ENCODE data around the gene HOXA7. TPM values are rescaled to one million over a fixed set of nuclear protein-coding genes. Genes with fewer than 3 reads are reported as not detected.

HOXA7 gene
- total and polyA plus RNA-seq, 2 donors (not counting 1 experiment from before 2014, with no cell fraction given), result 0.37 TPM; not detected in 1

DNA sequence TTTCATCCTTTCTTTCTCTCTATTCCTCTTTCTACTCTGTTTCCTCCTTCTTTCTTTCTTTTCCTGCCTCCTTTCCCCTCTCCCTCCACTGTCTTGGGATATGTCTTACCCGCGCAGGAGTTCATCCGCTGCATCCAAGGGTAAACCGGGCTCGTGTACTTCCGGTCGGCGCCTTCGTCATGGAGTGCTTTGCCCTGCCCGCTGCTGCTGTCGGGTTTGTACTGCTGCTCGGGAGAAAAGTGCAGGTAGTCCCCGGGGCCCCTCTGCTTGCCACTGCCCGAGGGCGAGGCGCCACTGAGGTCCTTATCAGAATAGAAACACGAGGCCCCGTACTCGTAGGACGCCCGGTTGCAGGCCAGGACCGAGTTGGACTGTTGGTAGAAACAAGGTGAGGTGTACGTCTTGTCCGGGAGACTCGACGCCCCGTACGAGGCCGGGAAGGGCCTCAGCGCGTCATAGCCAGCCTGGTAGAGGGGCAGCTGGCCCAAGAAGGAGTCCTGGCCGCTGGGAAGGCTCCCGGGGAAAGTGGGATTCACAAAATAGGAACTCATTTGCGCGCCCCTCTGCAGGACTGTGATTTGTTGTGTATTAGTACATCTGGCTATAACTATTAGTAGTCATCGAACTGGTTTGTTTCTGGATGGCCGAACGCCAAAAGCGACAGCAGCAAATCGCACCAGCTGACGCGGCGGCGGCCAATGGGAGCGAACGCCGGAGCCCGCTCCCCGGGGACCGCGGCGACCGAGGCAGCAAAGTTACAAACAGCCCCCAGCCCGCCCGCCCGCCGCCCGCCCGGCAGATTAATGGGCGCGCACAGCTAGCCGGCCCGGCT, 9.1 kb downstream of the HOXA7 start, which contains the start of gene HOXA6:
HOXA6 (minus strand) TSS at position 576 of the 832 bp plus-strand sequence; CDS start at position 551, 25 bp downstream.
- H3K9me3 ChIP-seq (ENCODE audit: control extremely low read depth in 1 of 3, control insufficient read depth in 2 of 3, insufficient read depth in 1 of 3, low read length in 2 of 3), result peaks cover 0 to 75% (median 0%) of the 10 kb centered on the region in 3 donors
- no peaks in the 10 kb centered on the region for H3K9me3 Mint-ChIP-seq (ENCODE audit: insufficient read depth)
- H3K27ac Mint-ChIP-seq, result peak within 1 kb of the TSS; percentile 20
- H4K20me1 ChIP-seq (ENCODE audit: control insufficient read depth, insufficient read depth, low read length, poor library complexity, severe bottlenecking), result no peaks in the 10 kb centered on the region
- peaks cover 36% of the 10 kb centered on the region for H3K4me1 Mint-ChIP-seq
- DNase-seq (peak; percentile 44), ATAC-seq (ENCODE audit: low read depth) (no peak)
- CTCF ChIA-PET, result interaction anchor here (1.2 to 6.9 kb wide), 5 partner anchors 15 to 465 kb away, joined by 3 to 52 read pairs (median 8); no protein-coding TSS in a partner anchor
- peaks cover 64% of the 10 kb centered on the region for H3K27me3 Mint-ChIP-seq
- TF ChIP-seq EZH2 (IDR thresholded peaks at IDR 0.05; ENCODE audit: borderline replicate concordance, insufficient read depth, low read depth, low read length, poor library complexity, severe bottlenecking) (peak; percentile 35), CTCF (IDR thresholded peaks at IDR 0.05) (no peak)
- intact Hi-C loops (cut with micrococcal nuclease), result no loop called here
- peak within 1 kb of the TSS; percentile 69 for H3K4me2 ChIP-seq (replicated peaks; ENCODE audit: low read depth, low read length, poor library complexity, severe bottlenecking)
- H2AFZ ChIP-seq (ENCODE audit: insufficient read depth, low read depth, low read length, poor library complexity, severe bottlenecking), result peak within 1 kb of the TSS; percentile 47
- peaks cover 45 to 47% of the 10 kb centered on the region in 2 donors for H3K4me1 ChIP-seq (ENCODE audit: control insufficient read depth in 2 of 2, insufficient read depth in 2 of 2, low read length in 2 of 2)
- H3K27ac ChIP-seq (ENCODE audit: low read length in 2 of 2), result no peak within 1 kb of the TSS
- POLR2A ChIA-PET, result no interaction called here
- no peaks in the 10 kb centered on the region for H3K36me3 ChIP-seq (replicated peaks in 1 of 2; ENCODE audit: control extremely low read depth in 1 of 2, control insufficient read depth in 1 of 2, extremely low read depth in 1 of 2, insufficient read depth in 2 of 2, low read length in 1 of 2)
- no peaks in the 10 kb centered on the region for H3K79me2 ChIP-seq (ENCODE audit: control insufficient read depth, insufficient read depth, low read length)
- peaks cover 0 to 89% (median 61%) of the 10 kb centered on the region in 4 experiments for H3K27me3 ChIP-seq (replicated peaks in 1 of 4; ENCODE audit: control extremely low read depth in 1 of 4, control insufficient read depth in 3 of 4, insufficient read depth in 4 of 4, low read length in 3 of 4)
- 19% methylated on average over 63 of the region's 63 CpGs for WGBS (ENCODE audit: insufficient coverage)
- H3K4me3 Mint-ChIP-seq, result peak within 1 kb of the TSS; percentile 80
- H3K4me3 ChIP-seq (ENCODE audit: control extremely low read depth in 1 of 5, extremely low read depth in 1 of 5, insufficient read depth in 1 of 5, low read depth in 2 of 5, low read length in 4 of 5), result peak within 1 kb of the TSS in 4 of 5 experiments; percentile 2 to 30 (median 22)
- peak within 1 kb of the TSS; percentile 50 for H3K9ac ChIP-seq (ENCODE audit: low read length)

Data from B cell (primary cell).